ENCODE measurements around the gene VASH2.
A peak's percentile ranks its signal among the peaks of the same experiment; 100 is the strongest.

Gene VASH2

DNA sequence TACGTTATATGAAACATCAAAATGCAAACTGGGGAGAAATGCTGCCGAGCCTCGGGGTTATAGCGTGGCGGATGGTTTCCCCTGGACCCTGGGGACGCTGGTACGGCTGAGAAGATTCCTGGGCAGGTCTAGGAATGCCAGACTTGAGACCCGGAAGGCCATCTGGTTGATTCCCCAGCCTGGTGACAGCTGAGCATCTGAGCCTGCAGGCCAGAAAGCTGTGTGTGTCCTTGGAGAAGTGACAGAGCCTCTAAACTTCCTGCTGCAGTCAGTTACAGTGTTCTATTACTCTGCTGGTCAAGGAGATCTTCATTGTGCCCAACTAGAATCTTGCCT is 2.3 kb downstream of the VASH2 start:
- peaks cover 5% of the 10 kb centered on the region for H3K4me1 ChIP-seq (ENCODE audit: insufficient read depth, insufficient read length)
- H3K27me3 ChIP-seq (ENCODE audit: insufficient read depth, insufficient read length): peaks cover 14% of the 10 kb centered on the region
- peaks cover 57% of the 10 kb centered on the region for H3K36me3 ChIP-seq (ENCODE audit: insufficient read depth, insufficient read length, low read length)
- no peak for DNase-seq (ENCODE audit: low read depth, low spot score)
- H3K4me3 ChIP-seq (ENCODE audit: insufficient read length, low read depth): peak overlapping the region; percentile 96
- no peak for TF ChIP-seq SUZ12 (IDR thresholded peaks at IDR 0.05; ENCODE audit: extremely low read depth, insufficient read depth, insufficient read length)
- TF ChIP-seq ZNF274 (IDR thresholded peaks at IDR 0.05; ENCODE audit: low read depth, low read length): no peak
- TF ChIP-seq YY1 (IDR thresholded peaks at IDR 0.05; ENCODE audit: insufficient read depth, insufficient read length): no peak
- peak overlapping the region; percentile 12 for H3K9ac ChIP-seq (ENCODE audit: insufficient read length, low read depth)
- H3K9me3 ChIP-seq (ENCODE audit: insufficient read depth, low read length): peaks cover 7% of the 10 kb centered on the region; the same call in 1 of the 2 replicates

DNA sequence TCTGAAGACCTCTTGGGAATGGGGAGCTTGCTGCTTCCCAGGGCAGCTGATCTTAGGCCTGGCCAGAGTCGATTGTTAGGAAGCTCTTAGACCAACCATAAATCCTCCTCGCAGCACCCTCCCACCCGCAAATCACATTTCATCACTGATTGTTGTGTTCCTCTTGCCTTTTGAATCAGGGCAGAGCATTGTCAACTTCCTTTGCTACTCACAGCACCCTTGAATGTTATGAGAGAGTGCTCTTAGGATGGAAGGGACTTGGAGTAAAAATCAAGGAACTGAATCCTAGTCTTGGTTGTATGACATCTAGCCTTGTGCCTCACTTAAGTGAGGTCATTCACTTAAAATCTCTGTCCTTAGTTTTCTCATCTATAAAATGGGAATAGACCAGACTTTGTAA is 3.0 kb downstream of the VASH2 start:
- Histone ChIP-seq H3K9ac (ENCODE audit: insufficient read length, low read depth) (no peak overlapping the region), H3K4me1 (ENCODE audit: insufficient read depth, insufficient read length) (peaks cover 12% of the 10 kb centered on the region), H3K4me3 (ENCODE audit: insufficient read length, low read depth) (no peak overlapping the region), H3K9me3 (ENCODE audit: insufficient read depth, low read length) (peaks cover 4% of the 10 kb centered on the region; the same call in 1 of the 2 replicates), H3K36me3 (ENCODE audit: insufficient read depth, insufficient read length, low read length) (peaks cover 63% of the 10 kb centered on the region), H3K27me3 (ENCODE audit: insufficient read depth, insufficient read length) (peaks cover 14% of the 10 kb centered on the region)
- TF ChIP-seq ZNF274 (IDR thresholded peaks at IDR 0.05; ENCODE audit: low read depth, low read length): no peak
- no peak for TF ChIP-seq YY1 (IDR thresholded peaks at IDR 0.05; ENCODE audit: insufficient read depth, insufficient read length)
- TF ChIP-seq SUZ12 (IDR thresholded peaks at IDR 0.05; ENCODE audit: extremely low read depth, insufficient read depth, insufficient read length): no peak
- DNase-seq (ENCODE audit: low read depth, low spot score): no peak

DNA sequence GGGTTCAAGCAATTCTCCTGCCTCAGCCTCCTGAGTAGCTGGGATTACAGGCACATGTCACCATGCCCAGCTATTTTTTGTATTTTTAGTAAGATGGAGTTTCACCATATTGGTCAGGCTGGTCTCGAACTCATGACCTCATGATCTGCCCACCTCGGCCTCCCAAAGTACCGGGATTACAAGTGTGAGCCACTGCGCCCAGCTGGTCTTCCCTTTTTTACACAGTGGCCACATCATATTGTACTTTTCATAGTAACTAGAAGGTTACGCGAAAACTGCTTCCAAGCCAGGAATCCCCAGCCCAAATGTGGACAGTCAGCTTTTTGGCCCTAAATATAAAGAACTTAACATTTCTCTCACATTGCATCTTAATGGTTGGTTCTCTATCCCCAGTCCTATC is 4.2 kb downstream of the VASH2 start:
- no peaks in the 10 kb centered on the region for H3K9me3 ChIP-seq (ENCODE audit: insufficient read depth, low read length)
- peaks cover 14% of the 10 kb centered on the region for H3K4me1 ChIP-seq (ENCODE audit: insufficient read depth, insufficient read length)
- H3K36me3 ChIP-seq (ENCODE audit: insufficient read depth, insufficient read length, low read length): peaks cover 74% of the 10 kb centered on the region
- DNase-seq (ENCODE audit: low read depth, low spot score): no peak
- TF ChIP-seq YY1 (IDR thresholded peaks at IDR 0.05; ENCODE audit: insufficient read depth, insufficient read length) (no peak), ZNF274 (IDR thresholded peaks at IDR 0.05; ENCODE audit: low read depth, low read length) (no peak), SUZ12 (IDR thresholded peaks at IDR 0.05; ENCODE audit: extremely low read depth, insufficient read depth, insufficient read length) (no peak)
- no peak overlapping the region for H3K9ac ChIP-seq (ENCODE audit: insufficient read length, low read depth)
- H3K27me3 ChIP-seq (ENCODE audit: insufficient read depth, insufficient read length): peaks cover 8% of the 10 kb centered on the region
- H3K4me3 ChIP-seq (ENCODE audit: insufficient read length, low read depth): no peak overlapping the region

DNA sequence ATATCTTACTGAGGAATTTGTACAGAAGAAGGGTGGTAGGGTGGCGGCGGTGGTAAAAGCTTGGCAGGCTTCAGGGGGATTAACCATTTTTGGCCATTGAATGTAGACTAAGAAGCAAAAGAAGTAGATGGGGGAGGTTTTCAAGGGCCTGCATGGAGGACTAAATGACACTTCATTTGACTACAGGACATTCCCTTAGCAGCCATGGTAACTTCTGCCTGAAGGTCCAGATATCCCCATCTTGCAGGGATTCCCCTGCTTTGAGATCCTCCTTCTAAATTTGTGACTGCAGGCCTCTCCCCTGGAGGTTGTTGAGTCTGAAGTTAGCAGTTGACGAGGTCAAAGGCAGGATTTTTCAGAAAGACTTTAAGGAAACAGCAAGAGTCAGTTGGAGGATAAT is 4.8 kb downstream of the VASH2 start:
- H3K4me1 ChIP-seq (ENCODE audit: insufficient read depth, insufficient read length): peaks cover 17% of the 10 kb centered on the region
- no peak for TF ChIP-seq YY1 (IDR thresholded peaks at IDR 0.05; ENCODE audit: insufficient read depth, insufficient read length)
- no peak for TF ChIP-seq ZNF274 (IDR thresholded peaks at IDR 0.05; ENCODE audit: low read depth, low read length)
- no peak for DNase-seq (ENCODE audit: low read depth, low spot score)
- H3K27me3 ChIP-seq (ENCODE audit: insufficient read depth, insufficient read length): peaks cover 3% of the 10 kb centered on the region
- H3K36me3 ChIP-seq (ENCODE audit: insufficient read depth, insufficient read length, low read length): peaks cover 80% of the 10 kb centered on the region
- H3K9ac ChIP-seq (ENCODE audit: insufficient read length, low read depth): no peak overlapping the region
- no peaks in the 10 kb centered on the region for H3K9me3 ChIP-seq (ENCODE audit: insufficient read depth, low read length)
- no peak overlapping the region for H3K4me3 ChIP-seq (ENCODE audit: insufficient read length, low read depth)

DNA sequence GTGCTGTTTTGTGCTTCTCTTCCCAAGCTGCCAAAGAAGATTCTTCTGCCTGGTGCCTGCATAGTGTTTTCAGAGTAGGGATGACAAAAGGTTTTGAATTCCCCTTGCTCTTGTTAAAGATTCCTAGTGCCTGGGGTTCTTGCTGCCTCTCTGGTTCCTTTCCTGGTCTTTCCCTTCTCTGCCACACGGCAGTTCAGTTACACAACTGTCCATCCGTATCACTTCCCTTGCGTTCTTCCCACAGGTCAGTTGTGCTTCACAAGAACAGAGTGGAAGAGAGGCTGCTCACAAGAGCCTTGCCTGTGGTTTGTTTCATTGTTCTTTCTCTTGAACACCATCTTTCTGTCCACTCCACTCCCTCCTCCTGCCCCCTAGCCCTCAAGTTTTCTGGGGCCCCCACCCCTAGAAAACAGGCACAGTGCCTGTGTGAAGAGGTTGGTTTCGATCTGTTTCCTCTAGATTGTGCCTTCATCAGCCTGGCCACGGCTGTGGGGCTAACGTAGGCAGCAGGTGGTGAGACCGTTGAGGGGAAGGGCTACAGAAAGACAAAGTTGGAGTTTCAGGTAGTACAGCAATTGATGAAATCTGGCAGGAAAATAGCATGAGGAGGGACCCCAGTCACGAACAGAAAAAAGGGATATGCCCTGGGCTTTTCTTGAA is 5.8 kb downstream of the VASH2 start:
- H3K4me1 ChIP-seq (ENCODE audit: insufficient read depth, insufficient read length): peaks cover 17% of the 10 kb centered on the region
- no peak for DNase-seq (ENCODE audit: low read depth, low spot score)
- H3K27me3 ChIP-seq (ENCODE audit: insufficient read depth, insufficient read length): peaks cover under 1% of the 10 kb centered on the region
- no peak for TF ChIP-seq SUZ12 (IDR thresholded peaks at IDR 0.05; ENCODE audit: extremely low read depth, insufficient read depth, insufficient read length)
- TF ChIP-seq YY1 (IDR thresholded peaks at IDR 0.05; ENCODE audit: insufficient read depth, insufficient read length): no peak
- no peak for TF ChIP-seq ZNF274 (IDR thresholded peaks at IDR 0.05; ENCODE audit: low read depth, low read length)
- H3K4me3 ChIP-seq (ENCODE audit: insufficient read length, low read depth): no peak overlapping the region
- H3K9me3 ChIP-seq (ENCODE audit: insufficient read depth, low read length): no peaks in the 10 kb centered on the region
- peak overlapping the region; percentile 15 for H3K9ac ChIP-seq (ENCODE audit: insufficient read length, low read depth)
- H3K36me3 ChIP-seq (ENCODE audit: insufficient read depth, insufficient read length, low read length): peaks cover 89% of the 10 kb centered on the region

DNA sequence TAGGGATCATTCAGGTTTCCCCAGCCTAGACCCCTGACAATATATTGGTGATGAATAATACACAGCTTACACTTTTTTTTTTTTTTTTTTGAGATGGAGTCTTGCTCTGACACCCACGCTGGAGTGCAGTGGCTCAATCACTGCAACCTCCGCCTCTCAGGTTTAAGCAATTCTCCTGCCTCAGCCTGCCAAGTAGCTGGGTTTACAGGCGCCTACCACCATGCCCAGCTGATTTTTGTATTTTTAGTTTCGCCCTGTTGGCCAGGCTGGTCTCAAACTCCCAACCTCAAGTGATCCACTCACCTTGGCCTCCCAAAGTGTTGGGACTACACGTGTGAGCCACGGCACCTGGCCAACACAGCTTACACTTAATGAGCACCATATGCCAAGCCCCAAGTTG is 7.2 kb downstream of the VASH2 start:
- Histone ChIP-seq H3K36me3 (ENCODE audit: insufficient read depth, insufficient read length, low read length) (peaks cover 92% of the 10 kb centered on the region), H3K4me1 (ENCODE audit: insufficient read depth, insufficient read length) (peaks cover 17% of the 10 kb centered on the region), H3K4me3 (ENCODE audit: insufficient read length, low read depth) (no peak overlapping the region), H3K9ac (ENCODE audit: insufficient read length, low read depth) (no peak overlapping the region), H3K9me3 (ENCODE audit: insufficient read depth, low read length) (no peaks in the 10 kb centered on the region), H3K27me3 (ENCODE audit: insufficient read depth, insufficient read length) (no peaks in the 10 kb centered on the region)
- no peak for DNase-seq (ENCODE audit: low read depth, low spot score)
- TF ChIP-seq ZNF274 (IDR thresholded peaks at IDR 0.05; ENCODE audit: low read depth, low read length) (no peak), SUZ12 (IDR thresholded peaks at IDR 0.05; ENCODE audit: extremely low read depth, insufficient read depth, insufficient read length) (no peak), YY1 (IDR thresholded peaks at IDR 0.05; ENCODE audit: insufficient read depth, insufficient read length) (no peak)

- Histone ChIP-seq H3K27me3 (ENCODE audit: insufficient read depth, insufficient read length) (no peaks in the 10 kb centered on the region), H3K4me1 (ENCODE audit: insufficient read depth, insufficient read length) (peaks cover 17% of the 10 kb centered on the region), H3K9me3 (ENCODE audit: insufficient read depth, low read length) (no peaks in the 10 kb centered on the region), H3K9ac (ENCODE audit: insufficient read length, low read depth) (no peak overlapping the region), H3K36me3 (ENCODE audit: insufficient read depth, insufficient read length, low read length) (peaks cover 93% of the 10 kb centered on the region), H3K4me3 (ENCODE audit: insufficient read length, low read depth) (no peak overlapping the region)
- no peak for DNase-seq (ENCODE audit: low read depth, low spot score)
- no peak for TF ChIP-seq YY1 (IDR thresholded peaks at IDR 0.05; ENCODE audit: insufficient read depth, insufficient read length)
- no peak for TF ChIP-seq SUZ12 (IDR thresholded peaks at IDR 0.05; ENCODE audit: extremely low read depth, insufficient read depth, insufficient read length)
Measured at GRCh38 chr1:212958175-212958574, 7.8 kb downstream of the VASH2 start.
